Prostate gland (tissue), 2 donors: ENCODE measurements around the gene HSPA4L.

ENCODE experiments used
- CTCF ChIP-seq, 4 experiments: fragments of 200-600 bp in 2 of 4; fragments of 450-650 bp in 2 of 4; sonication (generic) in 2 of 4; IDR thresholded peaks; 1 replicate in 3 of 4; 2 replicates in 1 of 4; pipeline ENCODE4 v1.5.1; 2016 to 2019; ENCODE audit warnings: antibody characterized with exemption in 4 of 4, mild to moderate bottlenecking in 2 of 4, moderate library complexity in 2 of 4
- POLR2A ChIP-seq: fragments of 450-650 bp; IDR thresholded peaks from one replicate; pipeline ENCODE4 v1.6.1; 2016; ENCODE audit warnings: antibody characterized with exemption, mild to moderate bottlenecking
- POLR2AphosphoS5 ChIP-seq: sonication (generic); formaldehyde crosslinking; IDR thresholded peaks from one replicate; pipeline ENCODE4 v1.6.1; 2017; ENCODE audit warnings: antibody characterized with exemption

DNA sequence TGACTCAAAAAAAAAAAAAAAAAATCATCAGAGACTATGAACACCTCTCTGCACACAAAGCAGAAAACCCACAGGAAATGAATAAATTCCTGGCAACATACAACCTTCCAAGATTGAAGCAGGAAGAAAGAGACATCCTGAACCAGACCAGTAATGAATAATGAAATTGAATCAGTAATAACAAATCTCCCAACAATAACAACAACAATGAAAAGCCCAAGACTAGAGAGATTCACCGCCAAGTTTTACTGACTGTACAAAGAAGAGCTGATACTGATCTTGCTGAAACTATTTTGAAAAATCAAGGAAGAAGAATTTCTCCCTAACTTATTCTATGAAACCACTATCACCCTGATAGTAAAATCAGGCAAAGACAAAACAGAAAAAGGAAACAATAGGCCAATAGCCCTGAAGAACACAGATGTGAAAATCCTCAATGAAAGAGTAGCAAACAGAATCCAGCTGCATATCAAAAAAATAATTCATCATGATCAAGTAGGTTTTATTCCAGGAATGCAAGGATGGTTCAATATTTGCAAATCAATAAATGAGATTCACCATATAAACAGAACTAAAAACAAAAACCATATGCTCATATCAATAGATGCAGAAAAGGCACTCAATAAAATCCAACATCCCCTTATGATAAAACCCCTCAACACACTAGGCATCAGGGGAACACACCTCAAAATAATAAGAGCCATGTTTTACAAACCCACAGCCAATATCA lies 67.5 kb downstream of the HSPA4L start:
- TF ChIP-seq CTCF (IDR thresholded peaks at IDR 0.05), result no peak
- TF ChIP-seq POLR2A, result no peak
- TF ChIP-seq POLR2AphosphoS5, result no peak
